Endothelial cell of umbilical vein (primary cell): Measurements from ENCODE around the gene ZDBF2. TPM values are rescaled to one million over a fixed set of nuclear protein-coding genes. Genes with fewer than 3 reads are reported as not detected.

ENCODE experiments used
- BruUV-seq: library from RNA; stranded (reverse); fragments of 400-500 nt; replicated peaks from 2 replicates; lab custom pipeline; 2021; lab: Mats Ljungman, UMichigan
- CTCF ChIA-PET: fragments of 300-600, 350-600 bp; sonication (Branson Sonifier 250); formaldehyde crosslinking; loops from one replicate; lab custom pipeline; 2021; ENCODE audit warnings: antibody characterized with exemption, inconsistent platforms; lab: Charles Lee
- POLR2A ChIA-PET: fragments of 300-600, 350-600 bp; sonication (Branson Sonifier 250); formaldehyde crosslinking; loops from one replicate; lab custom pipeline; 2021; ENCODE audit warnings: antibody characterized with exemption, inconsistent platforms; lab: Charles Lee
- DNase-seq: peaks from one replicate; pipeline ENCODE4 v3.0.0-alpha.2; 2011; ENCODE audit warnings: low read depth, low spot score
- FAIRE-seq: peaks from 2 replicates; lab custom pipeline; 2011; peaks lifted over from hg19 to GRCh38; lab: Jason Lieb, UNC
- H2AFZ ChIP-seq: 2 replicates; pipeline ENCODE4 v1.6.0; 2012; ENCODE audit warnings: low read depth, low read length, control low read depth, inconsistent platforms
- H3K27ac ChIP-seq: 2 replicates; pipeline ENCODE4 v1.5.1; 2011; ENCODE audit warnings: low read depth, mild to moderate bottlenecking, control low read depth, low read length, moderate library complexity; ENCODE audit not compliant: insufficient read depth
- H3K27me3 ChIP-seq, 2 experiments: 2 replicates each; pipeline versions ENCODE4 v1.6.0 to v1.6.1; 2011; ENCODE audit warnings: low read length in 2 of 2, mixed read lengths in 1 of 2; ENCODE audit not compliant: control insufficient read depth in 2 of 2, insufficient read depth in 2 of 2
- H3K36me3 ChIP-seq, 2 experiments: 2 replicates in 1 of 2; 3 replicates in 1 of 2; pipeline ENCODE4 v1.5.1; 2011; ENCODE audit warnings: low read length in 2 of 2, mild to moderate bottlenecking in 1 of 2, moderate library complexity in 1 of 2; ENCODE audit not compliant: control insufficient read depth in 2 of 2, insufficient read depth in 2 of 2; ENCODE audit errors: extremely low read depth in 1 of 2
- H3K4me1 ChIP-seq: 3 replicates; pipeline ENCODE4 v1.5.1; 2011; ENCODE audit warnings: mild to moderate bottlenecking, low read length; ENCODE audit not compliant: control insufficient read depth, insufficient read depth; ENCODE audit errors: extremely low read depth
- H3K4me2 ChIP-seq: 2 replicates; pipeline ENCODE4 v1.6.1; 2011; ENCODE audit warnings: low read length, control low read depth, mixed read lengths; ENCODE audit not compliant: insufficient read depth
- H3K4me3 ChIP-seq, 3 experiments: fragments of 200-600 bp in 1 of 3; sonication (generic), shearing (Covaris generic) in 1 of 3; replicated peaks in 1 of 3; 2 replicates each; pipeline ENCODE4 v1.5.1; 2011 to 2016; ENCODE audit warnings: control low read depth in 3 of 3, low read length in 3 of 3, mild to moderate bottlenecking in 2 of 3, inconsistent platforms in 1 of 3, low read depth in 1 of 3, moderate library complexity in 1 of 3; ENCODE audit not compliant: insufficient read depth in 1 of 3
- H3K79me2 ChIP-seq: 2 replicates; pipeline ENCODE4 v1.6.0; 2012; ENCODE audit warnings: low read length, inconsistent platforms; ENCODE audit not compliant: control insufficient read depth, insufficient read depth
- H3K9ac ChIP-seq: replicated peaks from 2 replicates; pipeline ENCODE3; 2011; ENCODE audit warnings: low read length, control low read depth; ENCODE audit not compliant: insufficient read depth; ENCODE audit errors: extremely low read depth
- H3K9me1 ChIP-seq: replicated peaks from 3 replicates; pipeline ENCODE4 v1.6.0; 2011; ENCODE audit warnings: mild to moderate bottlenecking, low read length; ENCODE audit not compliant: control insufficient read depth, insufficient read depth; ENCODE audit errors: extremely low read depth
- H3K9me3 ChIP-seq: replicated peaks from 2 replicates; pipeline ENCODE4 v1.5.1; 2012; ENCODE audit warnings: low read length, inconsistent platforms; ENCODE audit not compliant: control insufficient read depth, insufficient read depth
- H4K20me1 ChIP-seq: replicated peaks from 2 replicates; pipeline ENCODE3; 2011; ENCODE audit warnings: mild to moderate bottlenecking, low read length; ENCODE audit not compliant: control insufficient read depth, insufficient read depth; ENCODE audit errors: extremely low read depth
- EZH2 ChIP-seq: IDR thresholded peaks from 2 replicates; pipeline ENCODE4 v1.6.1; 2012; ENCODE audit warnings: borderline replicate concordance, low read depth, mild to moderate bottlenecking, moderate library complexity, low read length, inconsistent platforms; ENCODE audit not compliant: severe bottlenecking
- FOS ChIP-seq: IDR thresholded peaks from 2 replicates; pipeline ENCODE4 v1.6.1; 2011; ENCODE audit warnings: mild to moderate bottlenecking, low read length, moderate library complexity, borderline replicate concordance; ENCODE audit not compliant: insufficient read depth
- GATA2 ChIP-seq: IDR thresholded peaks from 2 replicates; pipeline ENCODE4 v1.7.0; 2011; ENCODE audit warnings: low read depth, mild to moderate bottlenecking, moderate library complexity, mixed read lengths, low read length; ENCODE audit not compliant: insufficient read length, insufficient read depth
- JUN ChIP-seq: IDR thresholded peaks from 2 replicates; pipeline ENCODE4 v1.6.1; 2011; ENCODE audit warnings: borderline replicate concordance, low read depth; ENCODE audit not compliant: insufficient read length, insufficient read depth
- MYC ChIP-seq: IDR thresholded peaks from one replicate; pipeline ENCODE4 v1.6.1; 2011; ENCODE audit warnings: mild to moderate bottlenecking, low read depth, low read length
- POLR2A ChIP-seq: IDR thresholded peaks from 2 replicates; pipeline ENCODE4 v1.6.1; 2012; ENCODE audit warnings: low read depth, mild to moderate bottlenecking, control low read depth, low read length
- POLR2AphosphoS5 ChIP-seq: IDR thresholded peaks from 2 replicates; pipeline ENCODE4 v1.6.1; 2012; ENCODE audit warnings: low read depth, mild to moderate bottlenecking, control low read depth, low read length, moderate library complexity; ENCODE audit not compliant: insufficient read depth
- dilution Hi-C: fragments of 300-500 bp; cut with MboI; formaldehyde crosslinking; loops from one replicate; pipeline ENCODE4 v1.15.0; 2019; ENCODE audit warnings: low sequenced_read_pairs; ENCODE audit not compliant: extremely low pct_ligation_motif_present
- intact Hi-C: fragments of 100-400 bp; cut with micrococcal nuclease; formaldehyde crosslinking; loops from one replicate; pipeline ENCODE4 v1.10.0; 2022
- polyA plus RNA-seq, 4 experiments: library from polyadenylated mRNA; depleted of rRNA in 3 of 4; stranded (reverse) in 3 of 4; unstranded in 1 of 4; fragments of >200 nt; gene quantifications; 2 replicates each; pipeline versions ENCODE4 v1.2.1 to v1.2.3, GENCODE V29; 2011 to 2012; ENCODE audit warnings: missing spikeins in 1 of 4
- total RNA-seq: library from RNA; stranded (reverse); gene quantifications from 2 replicates; pipeline ENCODE4 v1.2.3, GENCODE V29; 2021
- TF ChIP-seq, protein P1 (sequence below), 2 donors: IDR thresholded peaks; 1 replicate in 1 of 2; 2 replicates in 1 of 2; pipeline ENCODE4 v1.5.1; 2011; ENCODE audit warnings: low read length in 2 of 2, mild to moderate bottlenecking in 2 of 2, moderate library complexity in 2 of 2, control low read depth in 1 of 2, inconsistent platforms in 1 of 2, low read depth in 1 of 2; ENCODE audit not compliant: insufficient read depth in 1 of 2; ENCODE audit errors: extremely low read depth in 1 of 2
- TF ChIP-seq, protein P2 (sequence below): IDR thresholded peaks from 2 replicates; pipeline ENCODE4 v1.6.1; 2011; ENCODE audit not compliant: insufficient read depth, insufficient read length

ZDBF2 gene
- total and polyA plus RNA-seq, 2 donors (not counting 3 experiments of a cell fraction or from before 2014, with no cell fraction given): 1.3 to 9.6 TPM

DNA sequence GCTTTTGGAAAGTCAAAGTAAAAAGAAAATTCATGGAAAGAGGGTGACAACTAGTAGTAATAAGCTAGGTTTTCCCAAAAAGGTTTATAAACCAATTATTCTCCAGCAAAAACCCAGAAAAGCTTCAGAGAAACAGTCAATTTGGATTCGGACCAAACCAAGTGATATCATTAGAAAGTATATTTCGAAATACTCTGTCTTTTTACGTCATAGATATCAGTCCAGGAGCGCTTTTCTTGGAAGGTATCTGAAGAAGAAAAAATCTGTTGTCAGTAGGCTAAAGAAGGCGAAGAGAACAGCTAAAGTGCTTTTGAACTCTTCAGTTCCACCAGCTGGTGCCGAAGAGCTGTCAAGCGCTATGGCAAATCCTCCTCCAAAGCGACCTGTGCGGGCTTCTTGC, 36.6 kb downstream of the ZDBF2 start:
- FAIRE-seq: no peak
- POLR2A ChIA-PET: no interaction called here

More for the DNA sequence above, 36.6 kb downstream of the ZDBF2 start:
- Histone ChIP-seq H3K9ac (no peak overlapping the region), H2AFZ (no peak overlapping the region), H3K9me3 (no peaks in the 10 kb centered on the region), H3K4me3 (no peak overlapping the region), H3K27ac (no peak overlapping the region), H4K20me1 (no peaks in the 10 kb centered on the region), H3K27me3 (peaks cover 0 to 12% of the 10 kb centered on the region in 2 experiments), H3K4me1 (no peaks in the 10 kb centered on the region), H3K4me2 (no peak overlapping the region), H3K36me3 (no peaks in the 10 kb centered on the region), H3K9me1 (no peaks in the 10 kb centered on the region), H3K79me2 (no peaks in the 10 kb centered on the region)
- intact Hi-C loops: no loop called here
- DNase-seq: no peak
- dilution Hi-C loops: no loop called here
- CTCF ChIA-PET: interaction anchor here (1.1 kb wide), 1 partner anchor 22 kb away, joined by 3 read pairs; no protein-coding TSS in a partner anchor
- TF ChIP-seq, protein P1, sequence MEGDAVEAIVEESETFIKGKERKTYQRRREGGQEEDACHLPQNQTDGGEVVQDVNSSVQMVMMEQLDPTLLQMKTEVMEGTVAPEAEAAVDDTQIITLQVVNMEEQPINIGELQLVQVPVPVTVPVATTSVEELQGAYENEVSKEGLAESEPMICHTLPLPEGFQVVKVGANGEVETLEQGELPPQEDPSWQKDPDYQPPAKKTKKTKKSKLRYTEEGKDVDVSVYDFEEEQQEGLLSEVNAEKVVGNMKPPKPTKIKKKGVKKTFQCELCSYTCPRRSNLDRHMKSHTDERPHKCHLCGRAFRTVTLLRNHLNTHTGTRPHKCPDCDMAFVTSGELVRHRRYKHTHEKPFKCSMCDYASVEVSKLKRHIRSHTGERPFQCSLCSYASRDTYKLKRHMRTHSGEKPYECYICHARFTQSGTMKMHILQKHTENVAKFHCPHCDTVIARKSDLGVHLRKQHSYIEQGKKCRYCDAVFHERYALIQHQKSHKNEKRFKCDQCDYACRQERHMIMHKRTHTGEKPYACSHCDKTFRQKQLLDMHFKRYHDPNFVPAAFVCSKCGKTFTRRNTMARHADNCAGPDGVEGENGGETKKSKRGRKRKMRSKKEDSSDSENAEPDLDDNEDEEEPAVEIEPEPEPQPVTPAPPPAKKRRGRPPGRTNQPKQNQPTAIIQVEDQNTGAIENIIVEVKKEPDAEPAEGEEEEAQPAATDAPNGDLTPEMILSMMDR (IDR thresholded peaks at IDR 0.05; ENCODE audit: extremely low read depth in 1 of 2, insufficient read depth in 1 of 2, low read depth in 1 of 2, low read length in 2 of 2): no peak
- TF ChIP-seq MYC (no peak), JUN (no peak), POLR2A (no peak), POLR2AphosphoS5 (no peak), GATA2 (no peak), FOS (no peak), EZH2 (no peak)
- TF ChIP-seq, protein P2, sequence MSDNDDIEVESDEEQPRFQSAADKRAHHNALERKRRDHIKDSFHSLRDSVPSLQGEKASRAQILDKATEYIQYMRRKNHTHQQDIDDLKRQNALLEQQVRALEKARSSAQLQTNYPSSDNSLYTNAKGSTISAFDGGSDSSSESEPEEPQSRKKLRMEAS: no peak
- BruUV-seq: no TSS peak
